IMR-90 (cell line): ENCODE data around the gene KNG1. TPM values are rescaled to one million over a fixed set of nuclear protein-coding genes. Genes with fewer than 3 reads are reported as not detected.

ENCODE experiments used
- ATAC-seq: fragments of 200-7000 bp; cut with Tn5 transposase; 2 replicates; pipeline ENCODE4 v1.9.1; 2020; ENCODE audit warnings: low read depth, mild to moderate bottlenecking, moderate library complexity
- BruUV-seq: library from RNA; stranded (reverse); fragments of 400-500 nt; replicated peaks from 2 replicates; lab custom pipeline; 2021; lab: Mats Ljungman, UMichigan
- CTCF ChIA-PET: fragments of 300-600 bp; formaldehyde crosslinking; extraction: SDS; loops from one replicate; lab custom pipeline; 2021; ENCODE audit warnings: antibody characterized with exemption; lab: Yijun Ruan, JAX
- POLR2A ChIA-PET: fragments of 300-600 bp; sonication (Branson Sonifier 250); formaldehyde crosslinking; loops from one replicate; lab custom pipeline; 2022; ENCODE audit warnings: antibody characterized with exemption; ENCODE audit not compliant: unreplicated experiment; lab: Charles Lee
- DNase-seq: peaks from one replicate; pipeline ENCODE4 v3.0.0; 2013
- H2AFZ ChIP-seq: replicated peaks from 2 replicates; pipeline ENCODE3; 2013; ENCODE audit warnings: low read length, mild to moderate bottlenecking; ENCODE audit not compliant: poor library complexity
- H2AK5ac ChIP-seq: 2 replicates; pipeline ENCODE4 v1.6.1; 2013; ENCODE audit warnings: low read depth, low read length, inconsistent platforms
- H2AK9ac ChIP-seq: replicated peaks from 2 replicates; pipeline ENCODE3; 2013; ENCODE audit warnings: mild to moderate bottlenecking, low read depth, low read length, moderate library complexity; ENCODE audit not compliant: poor library complexity
- H2BK120ac ChIP-seq: 2 replicates; pipeline ENCODE4 v1.6.1; 2013; ENCODE audit warnings: low read depth, low read length, inconsistent platforms
- H2BK15ac ChIP-seq: 3 replicates; pipeline ENCODE4 v1.6.1; 2013; ENCODE audit warnings: low read depth, low read length, inconsistent platforms
- H2BK20ac ChIP-seq: 2 replicates; pipeline ENCODE4 v1.6.1; 2013; ENCODE audit warnings: low read depth, mild to moderate bottlenecking, inconsistent platforms, low read length, moderate library complexity
- H2BK5ac ChIP-seq: 2 replicates; pipeline ENCODE4 v1.6.1; 2013; ENCODE audit warnings: mild to moderate bottlenecking, low read depth, low read length, inconsistent platforms; ENCODE audit not compliant: poor library complexity, severe bottlenecking
- H3K14ac ChIP-seq: replicated peaks from 2 replicates; pipeline ENCODE4 v1.6.1; 2013; ENCODE audit warnings: low read depth, low read length, inconsistent platforms
- H3K18ac ChIP-seq: 2 replicates; pipeline ENCODE4 v1.6.1; 2013; ENCODE audit warnings: low read depth, low read length, control low read depth
- H3K23ac ChIP-seq: 2 replicates; pipeline ENCODE4 v1.6.1; 2013; ENCODE audit warnings: low read depth, low read length, inconsistent platforms
- H3K27ac ChIP-seq: 2 replicates; pipeline ENCODE4 v1.5.1; 2013; ENCODE audit warnings: mild to moderate bottlenecking, control low read depth, low read length; ENCODE audit not compliant: insufficient read depth
- H3K27me3 ChIP-seq: 2 replicates; pipeline ENCODE4 v1.6.1; 2013; ENCODE audit warnings: low read length; ENCODE audit not compliant: control insufficient read depth, insufficient read depth
- H3K36me3 ChIP-seq: 2 replicates; pipeline ENCODE4 v1.6.1; 2013; ENCODE audit warnings: low read length, mixed read lengths; ENCODE audit not compliant: control insufficient read depth, insufficient read depth
- H3K4ac ChIP-seq: 2 replicates; pipeline ENCODE4 v1.6.1; 2013; ENCODE audit warnings: low read depth, low read length, inconsistent platforms
- H3K4me1 ChIP-seq: 2 replicates; pipeline ENCODE4 v1.6.1; 2013; ENCODE audit warnings: low read length, mixed read lengths; ENCODE audit not compliant: control insufficient read depth, insufficient read depth
- H3K4me2 ChIP-seq: 2 replicates; pipeline ENCODE4 v1.6.1; 2013; ENCODE audit warnings: low read depth, mild to moderate bottlenecking, control low read depth, low read length, moderate library complexity
- H3K4me3 ChIP-seq: 2 replicates; pipeline ENCODE4 v1.5.1; 2013; ENCODE audit warnings: low read depth, mild to moderate bottlenecking, control low read depth, low read length, moderate library complexity; ENCODE audit not compliant: insufficient read depth
- H3K56ac ChIP-seq: 2 replicates; pipeline ENCODE4 v1.6.1; 2013; ENCODE audit warnings: low read length, inconsistent platforms; ENCODE audit not compliant: insufficient read depth; ENCODE audit errors: extremely low read depth
- H3K79me1 ChIP-seq, 2 experiments: 2 replicates each; pipeline ENCODE4 v1.6.1; 2013; ENCODE audit warnings: low read length in 2 of 2, inconsistent platforms in 1 of 2, low read depth in 1 of 2
- H3K9ac ChIP-seq: 2 replicates; pipeline ENCODE4 v1.6.1; 2013; ENCODE audit warnings: low read depth, low read length, control low read depth
- H3K9me1 ChIP-seq: 2 replicates; pipeline ENCODE4 v1.6.1; 2013; ENCODE audit warnings: low read length, inconsistent platforms; ENCODE audit not compliant: insufficient read depth
- H3K9me3 ChIP-seq: 2 replicates; pipeline ENCODE4 v1.6.1; 2013; ENCODE audit warnings: low read length; ENCODE audit not compliant: control insufficient read depth, insufficient read depth
- H4K20me1 ChIP-seq: 2 replicates; pipeline ENCODE4 v1.6.1; 2013; ENCODE audit warnings: low read length, inconsistent platforms; ENCODE audit not compliant: insufficient read depth
- H4K5ac ChIP-seq: 2 replicates; pipeline ENCODE4 v1.6.1; 2013; ENCODE audit warnings: mild to moderate bottlenecking, low read depth, low read length, control low read depth
- H4K8ac ChIP-seq, 2 experiments: 2 replicates each; pipeline ENCODE4 v1.6.1; 2013; ENCODE audit warnings: low read depth in 2 of 2, low read length in 2 of 2, control low read depth in 1 of 2, inconsistent platforms in 1 of 2
- H4K91ac ChIP-seq: 2 replicates; pipeline ENCODE4 v1.6.1; 2013; ENCODE audit warnings: low read depth, low read length, inconsistent platforms; ENCODE audit not compliant: insufficient read depth
- BHLHE40 ChIP-seq: fragments of 150-350 bp; IDR thresholded peaks from 2 replicates; pipeline ENCODE4 v1.6.1; 2016; ENCODE audit warnings: mild to moderate bottlenecking, low read depth, low read length
- FOS ChIP-seq: fragments of 150-350 bp; IDR thresholded peaks from 2 replicates; pipeline ENCODE4 v1.6.1; 2016; ENCODE audit warnings: low read depth, low read length
- MAZ ChIP-seq: IDR thresholded peaks from 2 replicates; pipeline ENCODE4 v1.6.1; 2012; ENCODE audit warnings: low read depth, mild to moderate bottlenecking, low read length, improper control_type of control experiment, moderate library complexity, borderline replicate concordance
- MXI1 ChIP-seq: IDR thresholded peaks from 2 replicates; pipeline ENCODE4 v1.6.1; 2012; ENCODE audit warnings: low read depth, mild to moderate bottlenecking, low read length, moderate library complexity, borderline replicate concordance
- NFE2L2 ChIP-seq: fragments of 150-350 bp; IDR thresholded peaks from 2 replicates; pipeline ENCODE4 v1.6.1; 2016; ENCODE audit warnings: low read depth, mild to moderate bottlenecking, low read length
- POLR2A ChIP-seq: IDR thresholded peaks from 2 replicates; pipeline ENCODE4 v1.6.1; 2012; ENCODE audit warnings: mild to moderate bottlenecking, low read depth, low read length
- RAD21 ChIP-seq: IDR thresholded peaks from 2 replicates; pipeline ENCODE4 v1.6.1; 2012; ENCODE audit warnings: low read length, improper control_type of control experiment
- SMC3 ChIP-seq: fragments of 150-350 bp; IDR thresholded peaks from 2 replicates; pipeline ENCODE4 v1.6.1; 2016; ENCODE audit warnings: low read depth, mild to moderate bottlenecking, antibody characterized with exemption, low read length, moderate library complexity
- WGBS, 2 experiments: methylation state at CpG; one replicate each; pipeline versions ENCODE4 v1.1.5 to v1.1.7; 2013; ENCODE audit warnings: missing lambda C conversion rate in 2 of 2; ENCODE audit not compliant: insufficient read length in 1 of 2; ENCODE audit errors: extremely low coverage in 2 of 2; 5-methylcytosine and 5-hydroxymethylcytosine counted together
- dilution Hi-C: fragments of 300-500 bp; cut with HindIII; formaldehyde crosslinking; loops from one replicate; pipeline ENCODE4 v1.14.3; 2018; ENCODE audit warnings: low sequenced_read_pairs; ENCODE audit not compliant: unreplicated experiment
- in situ Hi-C: fragments of 300-500 bp; cut with MboI; formaldehyde crosslinking; loops from 3 replicates; pipeline ENCODE4 v1.14.3; 2019; ENCODE audit warnings: low sequenced_read_pairs, inconsistent platforms, mixed read lengths
- intact Hi-C: fragments of 100-400 bp; cut with micrococcal nuclease; formaldehyde crosslinking; loops from 2 replicates; pipeline ENCODE4 v1.10.0; 2022
- polyA plus RNA-seq, 3 experiments: library from polyadenylated mRNA; depleted of rRNA; stranded (reverse); fragments of >200 nt; gene quantifications; 2 replicates each; pipeline ENCODE4 v1.2.3, GENCODE V29; 2012; ENCODE audit warnings: low replicate concordance in 1 of 3
- total RNA-seq: library from RNA; depleted of rRNA; stranded (reverse); fragments of >200 nt; gene quantifications from 2 replicates; pipeline ENCODE4 v1.2.3, GENCODE V29; 2012

The KNG1 gene
- total and polyA plus RNA-seq, 2 of the 4 experiments (the other 2 are of a cell fraction) = not detected

GRCh38 chr3:186783058-186783730 lies 66.0 kb downstream of the KNG1 start, which contains the start of gene EIF4A2:
EIF4A2 (plus strand) TSS chr3:186783577; CDS start chr3:186783611, 34 bp downstream.
- peak within 1 kb of the TSS; percentile 93 for H3K27ac ChIP-seq
- peak within 1 kb of the TSS; percentile 95 to 96 for H4K8ac ChIP-seq
- peak within 1 kb of the TSS; percentile 98 for H3K9ac ChIP-seq
- 0 out of 3 replicates have a peak within 1 kb of the TSS, but pooled peaks have one; percentile 35 for H2BK15ac ChIP-seq
- no peaks in the 10 kb centered on the region; the same call in 1 of the 2 replicates for H3K4me1 ChIP-seq
- peak within 1 kb of the TSS; percentile 98 for H3K4me2 ChIP-seq
- peak within 1 kb of the TSS; percentile 95 for H2BK120ac ChIP-seq
- peak within 1 kb of the TSS; percentile 92 for H3K4ac ChIP-seq
- peak; percentile 86 for DNase-seq
- peak within 1 kb of the TSS; percentile 87; the same call in 1 of the 2 replicates for H2BK20ac ChIP-seq
- POLR2A ChIA-PET = interaction anchor here (0.8 to 1.2 kb wide), 5 partner anchors 9 to 166 kb away, joined by 3 to 5 read pairs (median 4); no protein-coding TSS in a partner anchor
- peak within 1 kb of the TSS; percentile 100 for H3K56ac ChIP-seq
- intact Hi-C loops = loop anchor here (10.0 kb wide), 2 partner anchors 208 to 678 kb away; partner anchors contain the start of genes DNAJB11 and ETV5
- no peaks in the 10 kb centered on the region for H3K9me1 ChIP-seq
- dilution Hi-C loops = no loop called here
- H2AK9ac ChIP-seq = peak within 1 kb of the TSS; percentile 99
- peaks cover 47% of the 10 kb centered on the region for H4K20me1 ChIP-seq
- no TSS peak for BruUV-seq
- in situ Hi-C loops = no loop called here
- H2AFZ ChIP-seq = peak within 1 kb of the TSS; percentile 91
- H3K18ac ChIP-seq = peak within 1 kb of the TSS; percentile 85
- no peaks in the 10 kb centered on the region for H3K9me3 ChIP-seq
- TF ChIP-seq MXI1 (peak; percentile 18; the same call in 1 of the 2 replicates), BHLHE40 (no peak; the same call in 1 of the 2 replicates), MAZ (peak; percentile 65; the same call in 1 of the 2 replicates), NFE2L2 (0 out of 2 replicates have a peak, but pooled peaks have one; percentile 8), RAD21 (no peak), FOS (0 out of 2 replicates have a peak, but pooled peaks have one; percentile 1), POLR2A (peak; percentile 100), SMC3 (peak; percentile 3; the same call in 1 of the 2 replicates)
- peaks cover 34% of the 10 kb centered on the region for H3K36me3 ChIP-seq
- H3K14ac ChIP-seq = peak within 1 kb of the TSS; percentile 98
- H4K5ac ChIP-seq = peak within 1 kb of the TSS; percentile 84
- H2AK5ac ChIP-seq = peak within 1 kb of the TSS; percentile 97
- peak within 1 kb of the TSS; percentile 89 for H3K23ac ChIP-seq
- ATAC-seq = peak; percentile 84
- CTCF ChIA-PET = interaction anchor here (0.5 kb wide), 1 partner anchor 9 kb away, joined by 3 read pairs; no protein-coding TSS in a partner anchor
- H3K27me3 ChIP-seq = no peaks in the 10 kb centered on the region
- peak within 1 kb of the TSS; percentile 96 for H4K91ac ChIP-seq
- H3K4me3 ChIP-seq = peak within 1 kb of the TSS; percentile 80
- peak within 1 kb of the TSS; percentile 88 for H2BK5ac ChIP-seq
- peaks cover 4 to 29% of the 10 kb centered on the region in 2 experiments for H3K79me1 ChIP-seq
- 0% methylated on average over 34 of the region's 60 CpGs; no CpG with 5 or more reads in 1 of the 2 experiments for WGBS, 2 experiments
